Naive B cell (primary cell): ENCODE results near the gene ANK3. TPM values are rescaled to one million over a fixed set of nuclear protein-coding genes. Genes with fewer than 3 reads are reported as not detected.

ENCODE experiments used
- ATAC-seq, 2 donors: fragments of 150-1000 bp; cut with Tn5 transposase; 2 replicates each; pipeline ENCODE4 v1.10.0; 2021; ENCODE audit warnings: low read depth in 2 of 2, mild to moderate bottlenecking in 2 of 2, moderate library complexity in 2 of 2
- DNase-seq: peaks from one replicate; pipeline ENCODE4 v3.0.0; 2022
- H3K27ac Mint-ChIP-seq, 6 donors: one replicate each; pipeline ENCODE4 v1.8.0; 2020 to 2022; ENCODE audit warnings: mild to moderate bottlenecking in 6 of 6, mixed read lengths in 6 of 6, moderate library complexity in 5 of 6, inconsistent platforms in 2 of 6
- H3K27me3 Mint-ChIP-seq, 3 donors: one replicate each; pipeline ENCODE4 v1.8.0; 2021 to 2022; ENCODE audit warnings: mixed read lengths in 3 of 3, mild to moderate bottlenecking in 1 of 3
- H3K36me3 Mint-ChIP-seq, 2 donors: one replicate each; pipeline ENCODE4 v1.8.0; 2020 to 2022; ENCODE audit warnings: mixed read lengths in 2 of 2, inconsistent platforms in 1 of 2, mild to moderate bottlenecking in 1 of 2
- H3K4me1 Mint-ChIP-seq, 3 donors: one replicate each; pipeline ENCODE4 v1.8.0; 2020 to 2022; ENCODE audit warnings: mixed read lengths in 3 of 3, inconsistent platforms in 1 of 3, mild to moderate bottlenecking in 1 of 3, moderate library complexity in 1 of 3
- H3K4me3 Mint-ChIP-seq, 8 donors: one replicate each; pipeline ENCODE4 v1.8.0; 2020 to 2022; ENCODE audit warnings: mild to moderate bottlenecking in 8 of 8, mixed read lengths in 8 of 8, moderate library complexity in 8 of 8, inconsistent platforms in 2 of 8
- H3K9me3 Mint-ChIP-seq, 7 donors: one replicate each; pipeline ENCODE4 v1.8.0; 2020 to 2022; ENCODE audit warnings: mixed read lengths in 7 of 7, mild to moderate bottlenecking in 5 of 7, inconsistent platforms in 2 of 7, moderate library complexity in 1 of 7
- polyA plus RNA-seq, 6 donors: library from polyadenylated mRNA; unstranded; fragments of 300-500 nt; fragmentation: Illumina TruSeq; gene quantifications; one replicate each; pipeline ENCODE4 v1.2.3, GENCODE V29; 2021; ENCODE audit warnings: low read depth in 6 of 6

The ANK3 gene
- polyA plus RNA-seq, 6 donors from 2014 or later = 1.3 to 3.8 (median 2.5) TPM; not detected in 1

DNA sequence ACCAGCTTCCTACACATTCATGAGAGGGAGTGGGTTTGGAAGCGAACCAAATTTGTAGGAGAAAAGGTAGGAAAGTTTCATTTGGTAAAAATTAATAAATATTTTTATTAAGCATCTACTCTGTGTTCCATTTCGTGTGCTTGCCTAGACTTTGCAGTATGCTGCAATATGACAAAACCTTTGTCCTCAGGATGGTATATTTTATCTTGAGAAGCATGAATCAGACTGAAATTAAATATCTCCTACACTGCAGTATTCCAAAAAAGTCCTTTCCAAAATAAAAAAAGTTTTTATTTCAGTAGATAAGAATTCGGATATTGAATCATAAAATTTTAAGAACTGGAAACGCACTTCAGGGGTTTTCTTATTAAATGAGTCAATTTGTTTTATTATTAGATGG, 47.7 kb downstream of the ANK3 start:
- no peak for DNase-seq
- peaks cover 0 to 9% (median 6%) of the 10 kb centered on the region in 3 donors for H3K27me3 Mint-ChIP-seq
- H3K4me1 Mint-ChIP-seq = peaks cover 0 to 4% (median 0%) of the 10 kb centered on the region in 3 donors
- H3K4me3 Mint-ChIP-seq = no peak overlapping the region
- H3K27ac Mint-ChIP-seq = no peak overlapping the region
- ATAC-seq = no peak
- no peaks in the 10 kb centered on the region for H3K9me3 Mint-ChIP-seq
- H3K36me3 Mint-ChIP-seq = no peaks in the 10 kb centered on the region

DNA sequence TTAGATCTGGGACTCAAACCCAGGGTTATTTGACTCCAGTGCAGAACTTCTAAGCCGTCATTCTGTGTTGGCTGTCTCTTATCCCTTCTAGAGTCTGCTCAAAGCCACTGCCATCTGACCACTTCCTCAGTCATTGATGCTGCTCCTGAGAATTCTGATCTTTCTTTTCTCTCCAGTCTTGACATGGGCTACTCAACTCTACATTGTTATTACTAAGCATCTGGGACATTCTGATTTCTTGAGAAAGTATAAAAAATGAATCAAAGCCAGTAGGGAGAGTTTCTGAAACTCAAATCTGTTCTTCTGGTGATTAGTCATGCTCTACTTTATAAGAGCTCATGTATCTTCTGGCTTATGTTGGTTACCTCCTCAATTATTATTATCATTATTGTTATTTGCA, 48.7 kb downstream of the ANK3 start:
- H3K27ac Mint-ChIP-seq = no peak overlapping the region
- DNase-seq = no peak
- no peak for ATAC-seq
- H3K36me3 Mint-ChIP-seq = no peaks in the 10 kb centered on the region
- H3K27me3 Mint-ChIP-seq = peaks cover 0 to 12% (median 7%) of the 10 kb centered on the region in 3 donors
- peaks cover 0 to 4% (median 1%) of the 10 kb centered on the region in 3 donors for H3K4me1 Mint-ChIP-seq
- no peaks in the 10 kb centered on the region for H3K9me3 Mint-ChIP-seq
- no peak overlapping the region for H3K4me3 Mint-ChIP-seq

- Mint-ChIP-seq H3K4me3 (no peak overlapping the region), H3K4me1 (peaks cover 0 to 7% (median 5%) of the 10 kb centered on the region in 3 donors), H3K9me3 (no peaks in the 10 kb centered on the region), H3K27me3 (peaks cover 0 to 15% (median 7%) of the 10 kb centered on the region in 3 donors), H3K27ac (no peak overlapping the region), H3K36me3 (no peaks in the 10 kb centered on the region)
- DNase-seq (no peak), ATAC-seq (no peak)
These were observed 49.9 kb downstream of the ANK3 start for GRCh38 chr10:60339757-60340156.

DNA sequence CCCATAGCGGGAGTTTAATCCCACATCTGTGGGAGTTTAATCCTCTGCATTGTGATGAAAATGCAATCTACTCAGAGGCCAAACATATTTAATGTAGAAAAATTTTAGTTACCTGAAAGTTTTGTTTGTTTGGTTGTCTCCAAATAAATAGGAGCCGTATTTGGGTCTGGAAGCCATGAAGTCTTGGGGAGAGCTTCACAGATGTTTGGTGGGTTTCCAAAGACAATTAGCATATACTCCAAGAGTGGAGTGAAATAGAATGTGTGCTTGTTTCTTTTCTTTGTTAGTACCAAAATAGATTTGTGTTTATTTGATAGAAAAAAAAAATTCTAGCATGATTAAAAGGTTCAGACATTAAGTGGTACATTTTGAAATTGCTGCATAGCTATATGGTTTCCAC, 50.9 kb downstream of the ANK3 start:
- Mint-ChIP-seq H3K4me1 (peaks cover 0 to 7% (median 5%) of the 10 kb centered on the region in 3 donors), H3K9me3 (no peaks in the 10 kb centered on the region), H3K27me3 (peaks cover 0 to 15% (median 7%) of the 10 kb centered on the region in 3 donors), H3K36me3 (no peaks in the 10 kb centered on the region), H3K4me3 (no peak overlapping the region), H3K27ac (no peak overlapping the region)
- DNase-seq (no peak), ATAC-seq (no peak)

DNA sequence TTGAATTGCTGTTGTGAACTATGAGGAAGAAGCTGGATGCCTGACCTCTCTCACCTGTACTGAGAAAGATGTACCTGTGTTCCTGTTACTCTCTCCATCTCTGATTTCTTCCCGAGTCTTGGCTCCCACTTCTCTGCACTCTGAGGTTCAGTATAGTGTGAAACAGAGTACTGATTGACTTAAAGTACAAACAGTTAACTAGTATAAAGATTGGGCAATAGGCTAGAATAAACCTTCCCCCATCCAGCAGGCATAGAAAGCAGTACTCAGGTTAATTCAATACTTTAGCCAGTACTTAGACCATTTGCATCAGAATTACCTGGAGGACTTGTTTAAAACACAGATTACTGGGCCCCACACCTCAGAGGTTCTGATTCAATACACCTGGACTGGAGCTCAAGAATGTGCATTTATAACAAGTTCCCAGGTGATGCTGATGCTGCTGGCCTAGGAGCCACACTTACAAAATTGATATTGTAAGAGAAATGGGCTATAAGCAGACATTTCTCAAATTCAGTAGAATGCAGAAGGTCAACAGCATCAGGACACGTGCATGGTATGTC, 51.6 kb downstream of the ANK3 start:
- peaks cover 0 to 15% (median 7%) of the 10 kb centered on the region in 3 donors for H3K27me3 Mint-ChIP-seq
- peaks cover 0 to 7% (median 5%) of the 10 kb centered on the region in 3 donors for H3K4me1 Mint-ChIP-seq
- H3K27ac Mint-ChIP-seq = no peak overlapping the region
- H3K36me3 Mint-ChIP-seq = no peaks in the 10 kb centered on the region
- no peak for DNase-seq
- no peak overlapping the region for H3K4me3 Mint-ChIP-seq
- ATAC-seq = no peak
- H3K9me3 Mint-ChIP-seq = no peaks in the 10 kb centered on the region

- ATAC-seq = no peak
- H3K9me3 Mint-ChIP-seq = no peaks in the 10 kb centered on the region
- no peak overlapping the region for H3K27ac Mint-ChIP-seq
These were observed 52.6 kb downstream of the ANK3 start for GRCh38 chr10:60336901-60337630.

DNA sequence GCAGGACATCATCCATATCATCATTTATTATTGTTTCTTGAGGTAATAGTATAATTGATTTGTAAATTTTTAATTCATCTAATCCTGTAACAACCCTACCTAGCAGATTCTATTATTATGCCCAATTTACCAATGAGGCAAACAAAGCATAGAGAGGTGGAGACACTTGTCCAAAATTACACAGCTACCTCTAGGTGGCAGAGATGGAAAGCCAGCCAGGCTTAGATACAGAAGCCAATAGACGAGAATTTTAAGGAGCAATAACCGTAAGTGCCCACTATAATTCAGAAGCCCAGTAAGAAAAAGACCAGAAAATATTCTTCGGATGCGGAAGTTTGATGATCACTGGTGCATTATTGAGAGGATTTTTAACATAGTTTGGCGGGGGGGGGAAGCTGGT, 54.0 kb downstream of the ANK3 start:
- H3K27ac Mint-ChIP-seq = no peak overlapping the region

More at GRCh38 chr10:60336901-60337630, 52.6 kb downstream of the ANK3 start:
- no peak overlapping the region for H3K4me3 Mint-ChIP-seq
- H3K27me3 Mint-ChIP-seq = peaks cover 0 to 15% (median 7%) of the 10 kb centered on the region in 3 donors
- peaks cover 0 to 7% (median 5%) of the 10 kb centered on the region in 3 donors for H3K4me1 Mint-ChIP-seq
- no peak for DNase-seq
- H3K36me3 Mint-ChIP-seq = no peaks in the 10 kb centered on the region

GRCh38 chr10:60334991-60335390, 54.7 kb downstream of the ANK3 start:
- Mint-ChIP-seq H3K4me3 (no peak overlapping the region), H3K27me3 (peaks cover 0 to 15% (median 7%) of the 10 kb centered on the region in 3 donors), H3K27ac (no peak overlapping the region), H3K4me1 (peaks cover 5 to 7% (median 5%) of the 10 kb centered on the region in 3 donors), H3K9me3 (peaks cover 0 to under 1% (median 0%) of the 10 kb centered on the region in 7 donors), H3K36me3 (no peaks in the 10 kb centered on the region)
- DNase-seq (no peak), ATAC-seq (no peak)

More for the DNA sequence above, 54.0 kb downstream of the ANK3 start:
- no peak for ATAC-seq
- no peaks in the 10 kb centered on the region for H3K9me3 Mint-ChIP-seq
- no peak overlapping the region for H3K4me3 Mint-ChIP-seq
- H3K4me1 Mint-ChIP-seq = peaks cover 0 to 7% (median 5%) of the 10 kb centered on the region in 3 donors
- no peak for DNase-seq
- peaks cover 0 to 15% (median 7%) of the 10 kb centered on the region in 3 donors for H3K27me3 Mint-ChIP-seq
- no peaks in the 10 kb centered on the region for H3K36me3 Mint-ChIP-seq

GRCh38 chr10:60332371-60332770, 57.3 kb downstream of the ANK3 start:
- Mint-ChIP-seq H3K9me3 (peaks cover 0 to 8% (median 0%) of the 10 kb centered on the region in 7 donors), H3K4me1 (peaks cover 5 to 6% (median 5%) of the 10 kb centered on the region in 3 donors), H3K4me3 (no peak overlapping the region), H3K27me3 (peaks cover 0 to 8% (median 5%) of the 10 kb centered on the region in 3 donors), H3K27ac (peak overlapping the region in 1 of 6 donors; percentile 36), H3K36me3 (no peaks in the 10 kb centered on the region)
- DNase-seq (no peak), ATAC-seq (no peak)

- no peak for ATAC-seq
- no peak overlapping the region for H3K4me3 Mint-ChIP-seq
- no peak overlapping the region for H3K27ac Mint-ChIP-seq
- H3K27me3 Mint-ChIP-seq = peaks cover 0 to 6% (median 0%) of the 10 kb centered on the region in 3 donors
- H3K36me3 Mint-ChIP-seq = no peaks in the 10 kb centered on the region
- no peak for DNase-seq
- H3K4me1 Mint-ChIP-seq = peaks cover 3 to 5% (median 5%) of the 10 kb centered on the region in 3 donors
- peaks cover 0 to 8% (median 0%) of the 10 kb centered on the region in 7 donors for H3K9me3 Mint-ChIP-seq
These were observed 57.8 kb downstream of the ANK3 start for GRCh38 chr10:60331886-60332285.

GRCh38 chr10:60323162-60323561, 66.5 kb downstream of the ANK3 start:
- H3K9me3 Mint-ChIP-seq = no peaks in the 10 kb centered on the region
- peaks cover 0 to 7% (median 0%) of the 10 kb centered on the region in 3 donors for H3K27me3 Mint-ChIP-seq

GRCh38 chr10:60320666-60321065, 69.0 kb downstream of the ANK3 start:
- peak overlapping the region in 1 of 6 donors; percentile 64 for H3K27ac Mint-ChIP-seq
- no peaks in the 10 kb centered on the region for H3K36me3 Mint-ChIP-seq
- no peak for ATAC-seq
- H3K4me1 Mint-ChIP-seq = peaks cover 0 to 5% (median 0%) of the 10 kb centered on the region in 3 donors
- peaks cover 0 to 6% (median 0%) of the 10 kb centered on the region in 3 donors for H3K27me3 Mint-ChIP-seq
- H3K4me3 Mint-ChIP-seq = no peak overlapping the region
- no peak for DNase-seq
- H3K9me3 Mint-ChIP-seq = no peaks in the 10 kb centered on the region

More at GRCh38 chr10:60323162-60323561, 66.5 kb downstream of the ANK3 start:
- Mint-ChIP-seq H3K27ac (no peak overlapping the region), H3K4me3 (no peak overlapping the region), H3K4me1 (peaks cover 0 to 5% (median 0%) of the 10 kb centered on the region in 3 donors), H3K36me3 (no peaks in the 10 kb centered on the region)
- ATAC-seq (no peak), DNase-seq (no peak)

DNA sequence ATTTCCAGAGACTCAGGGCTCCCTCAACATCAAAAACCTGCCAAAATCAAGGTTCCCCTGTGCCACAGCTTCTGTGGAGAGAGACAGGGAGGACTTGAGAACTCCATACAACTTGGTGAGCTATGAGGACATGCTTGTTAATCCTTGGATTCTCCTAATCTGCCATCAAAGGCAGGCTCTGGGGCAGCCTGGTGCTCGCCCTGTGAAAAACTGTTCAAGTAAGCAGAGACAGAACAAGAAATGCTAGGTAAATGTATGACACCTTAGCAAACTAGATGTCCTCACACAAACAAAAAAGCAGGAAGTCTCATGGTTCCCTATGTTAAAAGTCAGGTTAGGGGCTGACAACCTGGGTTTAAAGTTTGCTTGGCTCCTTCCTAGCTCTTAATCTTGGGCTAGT, 73.6 kb downstream of the ANK3 start:
- no peaks in the 10 kb centered on the region for H3K27me3 Mint-ChIP-seq
- DNase-seq (no peak), ATAC-seq (no peak)
- H3K27ac Mint-ChIP-seq = no peak overlapping the region
- no peak overlapping the region for H3K4me3 Mint-ChIP-seq
- no peaks in the 10 kb centered on the region for H3K36me3 Mint-ChIP-seq
- H3K9me3 Mint-ChIP-seq = no peaks in the 10 kb centered on the region
- H3K4me1 Mint-ChIP-seq = peaks cover 0 to 10% (median 4%) of the 10 kb centered on the region in 3 donors

DNA sequence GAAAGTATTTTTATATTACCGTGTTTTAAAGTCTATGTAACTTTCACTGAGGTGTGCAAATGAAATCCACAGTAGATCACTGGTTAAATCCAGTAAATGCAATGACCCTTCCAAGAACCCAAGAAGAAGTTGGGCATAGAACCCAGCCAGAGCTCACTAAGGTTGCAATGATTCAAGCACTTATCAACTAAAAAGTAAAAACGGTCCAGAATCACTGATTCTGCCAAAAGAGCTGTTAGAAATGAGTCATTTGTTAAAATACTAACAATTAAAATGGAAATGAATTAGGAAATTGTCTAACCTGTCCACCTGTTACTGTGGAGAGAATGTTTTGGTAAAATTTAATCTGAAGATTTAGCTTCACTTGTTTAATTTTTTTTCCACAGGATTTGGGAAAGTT, 74.4 kb downstream of the ANK3 start:
- no peak for ATAC-seq
- no peaks in the 10 kb centered on the region for H3K9me3 Mint-ChIP-seq
- no peaks in the 10 kb centered on the region for H3K27me3 Mint-ChIP-seq
- no peaks in the 10 kb centered on the region for H3K36me3 Mint-ChIP-seq
- H3K4me3 Mint-ChIP-seq = no peak overlapping the region
- H3K4me1 Mint-ChIP-seq = peaks cover 0 to 10% (median 4%) of the 10 kb centered on the region in 3 donors
- DNase-seq = no peak
- no peak overlapping the region for H3K27ac Mint-ChIP-seq
